H1 (cell line): ENCODE measurements around the gene RNF26. TPM values are rescaled to one million over a fixed set of nuclear protein-coding genes. Genes with fewer than 3 reads are reported as not detected.

Experiments
- polyA plus RNA-seq, 7 experiments: library from polyadenylated mRNA; depleted of rRNA in 3 of 7; stranded (reverse) in 5 of 7; unstranded in 2 of 7; fragments of >200 nt in 5 of 7; fragments of 200-250 nt in 2 of 7; gene quantifications; 1 replicate in 5 of 7; 2 replicates in 1 of 7; 4 replicates in 1 of 7; pipeline versions ENCODE4 v1.2.1 to v1.2.3, GENCODE V29; 2011 to 2013; ENCODE audit warnings: missing spikeins in 2 of 7, mixed read lengths in 2 of 7
- total RNA-seq: library from RNA; stranded (reverse); fragmentation: NEBNext Ultra II Directional; extraction: Animal tissue kit (Norgen Biotek cat#: 25700); gene quantifications from 2 replicates; pipeline ENCODE4 v1.2.1, GENCODE V29; 2021
- TF ChIP-seq, protein P1 (sequence below): fragments of 300-600 bp; sonication (generic); IDR thresholded peaks from 2 replicates; pipeline ENCODE4 v1.7.1; 2012; ENCODE audit warnings: low read length, moderate library complexity, mild to moderate bottlenecking, inconsistent platforms; ENCODE audit not compliant: insufficient replicate concordance

Gene RNF26
- total and polyA plus RNA-seq, 2 of the 8 experiments (the other 6 are each of a cell fraction or from before 2014, with no cell fraction given), result 82.7 to 84.0 TPM

DNA sequence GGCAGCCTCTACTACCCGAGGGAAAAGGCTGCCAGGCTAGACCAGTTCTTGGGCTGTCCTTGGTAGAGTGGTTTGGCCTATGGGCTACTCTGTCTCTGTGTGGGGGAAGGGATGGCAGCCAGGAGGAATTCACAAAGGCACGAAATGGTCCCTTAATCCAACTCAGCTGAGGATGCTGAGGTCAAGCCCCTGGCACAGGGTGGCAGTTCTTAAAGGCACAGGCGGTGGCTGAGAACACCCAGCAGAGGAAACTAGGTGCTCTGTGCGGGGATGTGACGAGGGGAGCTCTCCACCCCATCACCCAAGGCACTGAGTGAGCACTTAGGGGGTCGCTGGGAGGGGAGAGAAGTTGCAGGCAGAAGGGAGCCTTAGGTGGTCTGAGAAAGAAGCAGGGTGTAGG, 12.3 kb downstream of the RNF26 start, which contains the start of gene MFRP (continued):
- TF ChIP-seq, protein P1, sequence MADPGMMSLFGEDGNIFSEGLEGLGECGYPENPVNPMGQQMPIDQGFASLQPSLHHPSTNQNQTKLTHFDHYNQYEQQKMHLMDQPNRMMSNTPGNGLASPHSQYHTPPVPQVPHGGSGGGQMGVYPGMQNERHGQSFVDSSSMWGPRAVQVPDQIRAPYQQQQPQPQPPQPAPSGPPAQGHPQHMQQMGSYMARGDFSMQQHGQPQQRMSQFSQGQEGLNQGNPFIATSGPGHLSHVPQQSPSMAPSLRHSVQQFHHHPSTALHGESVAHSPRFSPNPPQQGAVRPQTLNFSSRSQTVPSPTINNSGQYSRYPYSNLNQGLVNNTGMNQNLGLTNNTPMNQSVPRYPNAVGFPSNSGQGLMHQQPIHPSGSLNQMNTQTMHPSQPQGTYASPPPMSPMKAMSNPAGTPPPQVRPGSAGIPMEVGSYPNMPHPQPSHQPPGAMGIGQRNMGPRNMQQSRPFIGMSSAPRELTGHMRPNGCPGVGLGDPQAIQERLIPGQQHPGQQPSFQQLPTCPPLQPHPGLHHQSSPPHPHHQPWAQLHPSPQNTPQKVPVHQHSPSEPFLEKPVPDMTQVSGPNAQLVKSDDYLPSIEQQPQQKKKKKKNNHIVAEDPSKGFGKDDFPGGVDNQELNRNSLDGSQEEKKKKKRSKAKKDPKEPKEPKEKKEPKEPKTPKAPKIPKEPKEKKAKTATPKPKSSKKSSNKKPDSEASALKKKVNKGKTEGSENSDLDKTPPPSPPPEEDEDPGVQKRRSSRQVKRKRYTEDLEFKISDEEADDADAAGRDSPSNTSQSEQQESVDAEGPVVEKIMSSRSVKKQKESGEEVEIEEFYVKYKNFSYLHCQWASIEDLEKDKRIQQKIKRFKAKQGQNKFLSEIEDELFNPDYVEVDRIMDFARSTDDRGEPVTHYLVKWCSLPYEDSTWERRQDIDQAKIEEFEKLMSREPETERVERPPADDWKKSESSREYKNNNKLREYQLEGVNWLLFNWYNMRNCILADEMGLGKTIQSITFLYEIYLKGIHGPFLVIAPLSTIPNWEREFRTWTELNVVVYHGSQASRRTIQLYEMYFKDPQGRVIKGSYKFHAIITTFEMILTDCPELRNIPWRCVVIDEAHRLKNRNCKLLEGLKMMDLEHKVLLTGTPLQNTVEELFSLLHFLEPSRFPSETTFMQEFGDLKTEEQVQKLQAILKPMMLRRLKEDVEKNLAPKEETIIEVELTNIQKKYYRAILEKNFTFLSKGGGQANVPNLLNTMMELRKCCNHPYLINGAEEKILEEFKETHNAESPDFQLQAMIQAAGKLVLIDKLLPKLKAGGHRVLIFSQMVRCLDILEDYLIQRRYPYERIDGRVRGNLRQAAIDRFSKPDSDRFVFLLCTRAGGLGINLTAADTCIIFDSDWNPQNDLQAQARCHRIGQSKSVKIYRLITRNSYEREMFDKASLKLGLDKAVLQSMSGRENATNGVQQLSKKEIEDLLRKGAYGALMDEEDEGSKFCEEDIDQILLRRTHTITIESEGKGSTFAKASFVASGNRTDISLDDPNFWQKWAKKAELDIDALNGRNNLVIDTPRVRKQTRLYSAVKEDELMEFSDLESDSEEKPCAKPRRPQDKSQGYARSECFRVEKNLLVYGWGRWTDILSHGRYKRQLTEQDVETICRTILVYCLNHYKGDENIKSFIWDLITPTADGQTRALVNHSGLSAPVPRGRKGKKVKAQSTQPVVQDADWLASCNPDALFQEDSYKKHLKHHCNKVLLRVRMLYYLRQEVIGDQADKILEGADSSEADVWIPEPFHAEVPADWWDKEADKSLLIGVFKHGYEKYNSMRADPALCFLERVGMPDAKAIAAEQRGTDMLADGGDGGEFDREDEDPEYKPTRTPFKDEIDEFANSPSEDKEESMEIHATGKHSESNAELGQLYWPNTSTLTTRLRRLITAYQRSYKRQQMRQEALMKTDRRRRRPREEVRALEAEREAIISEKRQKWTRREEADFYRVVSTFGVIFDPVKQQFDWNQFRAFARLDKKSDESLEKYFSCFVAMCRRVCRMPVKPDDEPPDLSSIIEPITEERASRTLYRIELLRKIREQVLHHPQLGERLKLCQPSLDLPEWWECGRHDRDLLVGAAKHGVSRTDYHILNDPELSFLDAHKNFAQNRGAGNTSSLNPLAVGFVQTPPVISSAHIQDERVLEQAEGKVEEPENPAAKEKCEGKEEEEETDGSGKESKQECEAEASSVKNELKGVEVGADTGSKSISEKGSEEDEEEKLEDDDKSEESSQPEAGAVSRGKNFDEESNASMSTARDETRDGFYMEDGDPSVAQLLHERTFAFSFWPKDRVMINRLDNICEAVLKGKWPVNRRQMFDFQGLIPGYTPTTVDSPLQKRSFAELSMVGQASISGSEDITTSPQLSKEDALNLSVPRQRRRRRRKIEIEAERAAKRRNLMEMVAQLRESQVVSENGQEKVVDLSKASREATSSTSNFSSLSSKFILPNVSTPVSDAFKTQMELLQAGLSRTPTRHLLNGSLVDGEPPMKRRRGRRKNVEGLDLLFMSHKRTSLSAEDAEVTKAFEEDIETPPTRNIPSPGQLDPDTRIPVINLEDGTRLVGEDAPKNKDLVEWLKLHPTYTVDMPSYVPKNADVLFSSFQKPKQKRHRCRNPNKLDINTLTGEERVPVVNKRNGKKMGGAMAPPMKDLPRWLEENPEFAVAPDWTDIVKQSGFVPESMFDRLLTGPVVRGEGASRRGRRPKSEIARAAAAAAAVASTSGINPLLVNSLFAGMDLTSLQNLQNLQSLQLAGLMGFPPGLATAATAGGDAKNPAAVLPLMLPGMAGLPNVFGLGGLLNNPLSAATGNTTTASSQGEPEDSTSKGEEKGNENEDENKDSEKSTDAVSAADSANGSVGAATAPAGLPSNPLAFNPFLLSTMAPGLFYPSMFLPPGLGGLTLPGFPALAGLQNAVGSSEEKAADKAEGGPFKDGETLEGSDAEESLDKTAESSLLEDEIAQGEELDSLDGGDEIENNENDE, result no peak
- TF ChIP-seq, all 59 proteins: peak for 0
